Esophagus muscularis mucosa (tissue), 3 donors: Measurements from ENCODE around the gene FES.

Experiments
- CTCF ChIP-seq, 3 experiments: fragments of 200-600 bp in 2 of 3; fragments of 450-650 bp in 1 of 3; sonication (generic) in 2 of 3; IDR thresholded peaks; one replicate each; pipeline ENCODE4 v1.5.1; 2017 to 2019; ENCODE audit warnings: antibody characterized with exemption in 3 of 3, mild to moderate bottlenecking in 2 of 3, moderate library complexity in 1 of 3
- POLR2A ChIP-seq: fragments of 450-650 bp; IDR thresholded peaks from one replicate; pipeline ENCODE4 v1.6.1; 2017; ENCODE audit warnings: antibody characterized with exemption, moderate library complexity, mild to moderate bottlenecking, low read depth

- TF ChIP-seq CTCF (IDR thresholded peaks at IDR 0.05) = no peak
- no peak for TF ChIP-seq POLR2A
Observed at GRCh38 chr15:90870354-90871138, 13.8 kb upstream of the FES start.
